Endothelial cell (in vitro differentiated cells): ENCODE results near the gene PDE4D. TPM values are rescaled to one million over a fixed set of nuclear protein-coding genes. Genes with fewer than 3 reads are reported as not detected.

Experiments used
- DNase-seq: peaks from one replicate; pipeline ENCODE4 v3.0.0; 2021; ENCODE audit warnings: low spot score
- H3K27ac Mint-ChIP-seq: one replicate; pipeline ENCODE4 v1.8.0; 2021; ENCODE audit warnings: mixed read lengths, inconsistent platforms; ENCODE audit not compliant: unreplicated experiment
- H3K27me3 Mint-ChIP-seq: one replicate; pipeline ENCODE4 v1.8.0; 2021; ENCODE audit warnings: mild to moderate bottlenecking, moderate library complexity, mixed read lengths, inconsistent platforms; ENCODE audit not compliant: unreplicated experiment
- H3K36me3 Mint-ChIP-seq: one replicate; pipeline ENCODE4 v1.8.0; 2021; ENCODE audit warnings: mild to moderate bottlenecking, low read depth, mixed read lengths, inconsistent platforms; ENCODE audit not compliant: unreplicated experiment
- H3K4me1 Mint-ChIP-seq: one replicate; pipeline ENCODE4 v1.8.0; 2021; ENCODE audit warnings: mild to moderate bottlenecking, mixed read lengths, inconsistent platforms; ENCODE audit not compliant: unreplicated experiment
- H3K4me3 Mint-ChIP-seq: one replicate; pipeline ENCODE4 v1.8.0; 2021; ENCODE audit warnings: mild to moderate bottlenecking, mixed read lengths, inconsistent platforms; ENCODE audit not compliant: unreplicated experiment
- H3K9me3 Mint-ChIP-seq: one replicate; pipeline ENCODE4 v1.8.0; 2021; ENCODE audit warnings: mixed read lengths, inconsistent platforms; ENCODE audit not compliant: unreplicated experiment
- total RNA-seq: library from RNA; stranded (reverse); fragmentation: NEBNext Ultra II Directional; extraction: Animal tissue kit (Norgen Biotek cat#: 25700); gene quantifications from one replicate; pipeline ENCODE4 v1.2.1, GENCODE V29; 2021; ENCODE audit not compliant: unreplicated experiment
- TF ChIP-seq, protein P1 (sequence below): fragments of 200-600 bp; sonication (generic); IDR thresholded peaks from one replicate; pipeline ENCODE4 v1.5.0; 2021; ENCODE audit warnings: antibody characterized with exemption; ENCODE audit not compliant: unreplicated experiment

PDE4D gene
- total RNA-seq, 1 donor from 2014 or later: 9.4 TPM

DNA sequence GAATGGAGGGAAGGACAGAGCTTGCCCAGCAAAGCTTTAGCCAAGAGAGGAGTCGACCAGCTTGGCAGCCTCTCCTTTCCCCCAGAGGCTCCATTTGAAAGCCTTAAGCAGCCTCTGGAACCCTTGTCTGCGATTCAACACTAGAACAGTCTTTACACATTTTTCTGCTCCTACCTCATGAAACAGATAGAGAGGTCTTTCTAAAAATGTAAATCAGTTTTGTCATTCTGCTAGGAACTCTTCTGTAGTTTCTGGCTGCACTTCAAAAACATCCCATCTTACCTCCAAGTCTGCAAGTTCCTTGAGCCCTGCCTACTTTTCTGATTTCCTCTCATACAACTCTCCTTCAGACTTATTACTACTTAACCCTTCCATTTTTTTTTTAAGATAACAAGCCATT is 70.1 kb downstream of the PDE4D start:
- Mint-ChIP-seq H3K4me1 (peaks cover under 1% of the 10 kb centered on the region), H3K27me3 (no peaks in the 10 kb centered on the region), H3K36me3 (no peaks in the 10 kb centered on the region), H3K4me3 (no peak overlapping the region), H3K9me3 (no peaks in the 10 kb centered on the region), H3K27ac (no peak overlapping the region)
- DNase-seq: no peak
- TF ChIP-seq, protein P1, sequence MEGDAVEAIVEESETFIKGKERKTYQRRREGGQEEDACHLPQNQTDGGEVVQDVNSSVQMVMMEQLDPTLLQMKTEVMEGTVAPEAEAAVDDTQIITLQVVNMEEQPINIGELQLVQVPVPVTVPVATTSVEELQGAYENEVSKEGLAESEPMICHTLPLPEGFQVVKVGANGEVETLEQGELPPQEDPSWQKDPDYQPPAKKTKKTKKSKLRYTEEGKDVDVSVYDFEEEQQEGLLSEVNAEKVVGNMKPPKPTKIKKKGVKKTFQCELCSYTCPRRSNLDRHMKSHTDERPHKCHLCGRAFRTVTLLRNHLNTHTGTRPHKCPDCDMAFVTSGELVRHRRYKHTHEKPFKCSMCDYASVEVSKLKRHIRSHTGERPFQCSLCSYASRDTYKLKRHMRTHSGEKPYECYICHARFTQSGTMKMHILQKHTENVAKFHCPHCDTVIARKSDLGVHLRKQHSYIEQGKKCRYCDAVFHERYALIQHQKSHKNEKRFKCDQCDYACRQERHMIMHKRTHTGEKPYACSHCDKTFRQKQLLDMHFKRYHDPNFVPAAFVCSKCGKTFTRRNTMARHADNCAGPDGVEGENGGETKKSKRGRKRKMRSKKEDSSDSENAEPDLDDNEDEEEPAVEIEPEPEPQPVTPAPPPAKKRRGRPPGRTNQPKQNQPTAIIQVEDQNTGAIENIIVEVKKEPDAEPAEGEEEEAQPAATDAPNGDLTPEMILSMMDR: no peak

DNA sequence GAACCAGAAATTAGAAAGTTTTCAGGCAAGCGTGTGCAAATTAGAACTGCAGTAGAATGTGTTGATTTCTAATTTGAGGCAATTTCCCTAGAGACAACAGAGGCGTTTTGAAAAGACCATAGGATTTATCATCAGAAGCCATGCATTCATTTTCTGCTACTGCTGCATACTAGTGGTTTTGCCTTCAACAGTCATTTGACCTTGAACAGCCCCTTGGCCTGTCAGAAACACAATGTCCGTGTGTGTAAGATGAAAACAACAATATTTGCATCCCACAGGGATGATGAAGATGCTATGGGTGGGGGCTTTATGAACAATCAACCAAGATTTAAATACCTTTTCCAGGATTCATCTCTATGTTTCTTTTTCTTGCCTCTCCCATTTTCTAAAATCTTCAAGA is 73.7 kb downstream of the PDE4D start:
- Mint-ChIP-seq H3K36me3 (no peaks in the 10 kb centered on the region), H3K27me3 (no peaks in the 10 kb centered on the region)

DNA sequence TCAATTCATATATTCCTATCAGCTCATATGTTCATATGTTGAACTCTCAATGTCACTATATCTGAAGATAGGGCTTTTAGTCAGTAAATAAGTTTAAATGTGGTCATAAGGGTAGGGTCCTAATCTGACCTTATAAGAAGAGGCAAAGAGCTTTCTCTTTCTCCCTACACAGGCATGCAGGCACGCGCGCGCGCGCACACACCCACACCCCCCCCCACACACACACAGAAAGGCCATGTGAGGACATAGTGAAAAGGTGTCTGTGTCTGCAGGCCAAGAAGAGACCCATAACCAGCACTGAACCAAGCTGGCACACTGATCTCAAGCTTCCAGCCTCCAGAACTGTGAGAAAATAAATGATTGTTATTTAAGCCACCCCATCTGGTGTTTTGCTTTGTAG is 76.0 kb downstream of the PDE4D start:
- TF ChIP-seq, protein P1: no peak
- Mint-ChIP-seq H3K27me3 (no peaks in the 10 kb centered on the region), H3K36me3 (no peaks in the 10 kb centered on the region), H3K9me3 (no peaks in the 10 kb centered on the region), H3K4me1 (no peaks in the 10 kb centered on the region), H3K27ac (no peak overlapping the region), H3K4me3 (no peak overlapping the region)
- DNase-seq: no peak

More for the DNA sequence above, 73.7 kb downstream of the PDE4D start:
- Mint-ChIP-seq H3K4me1 (no peaks in the 10 kb centered on the region), H3K9me3 (no peaks in the 10 kb centered on the region), H3K4me3 (no peak overlapping the region), H3K27ac (no peak overlapping the region)
- TF ChIP-seq, protein P1: no peak
- no peak for DNase-seq

GRCh38 chr5:59816654-59817300 is 76.7 kb downstream of the PDE4D start:
- no peak overlapping the region for H3K27ac Mint-ChIP-seq
- TF ChIP-seq, protein P1: no peak
- H3K27me3 Mint-ChIP-seq: no peaks in the 10 kb centered on the region
- no peaks in the 10 kb centered on the region for H3K36me3 Mint-ChIP-seq
- no peak overlapping the region for H3K4me3 Mint-ChIP-seq
- no peaks in the 10 kb centered on the region for H3K9me3 Mint-ChIP-seq
- H3K4me1 Mint-ChIP-seq: no peaks in the 10 kb centered on the region
- no peak for DNase-seq

- Mint-ChIP-seq H3K36me3 (no peaks in the 10 kb centered on the region), H3K4me3 (no peak overlapping the region)
These were observed 79.0 kb downstream of the PDE4D start for GRCh38 chr5:59814537-59814872.

More at GRCh38 chr5:59814537-59814872, 79.0 kb downstream of the PDE4D start:
- TF ChIP-seq, protein P1: no peak
- H3K4me1 Mint-ChIP-seq: no peaks in the 10 kb centered on the region
- no peaks in the 10 kb centered on the region for H3K27me3 Mint-ChIP-seq
- DNase-seq: no peak
- H3K27ac Mint-ChIP-seq: no peak overlapping the region
- H3K9me3 Mint-ChIP-seq: no peaks in the 10 kb centered on the region
